Measurements from ENCODE around the gene SINHCAF. TPM values are rescaled to one million over a fixed set of nuclear protein-coding genes. Genes with fewer than 3 reads are reported as not detected.

The SINHCAF gene
- total RNA-seq, 1 donor from 2014 or later: 115 TPM

GRCh38 chr12:31324116-31324844, 1.7 kb downstream of the SINHCAF start:
- H3K4me1 Mint-ChIP-seq (ENCODE audit: low read depth, unreplicated experiment): peaks cover 35% of the 10 kb centered on the region
- DNase-seq (ENCODE audit: low read depth): peak; percentile 71

DNA sequence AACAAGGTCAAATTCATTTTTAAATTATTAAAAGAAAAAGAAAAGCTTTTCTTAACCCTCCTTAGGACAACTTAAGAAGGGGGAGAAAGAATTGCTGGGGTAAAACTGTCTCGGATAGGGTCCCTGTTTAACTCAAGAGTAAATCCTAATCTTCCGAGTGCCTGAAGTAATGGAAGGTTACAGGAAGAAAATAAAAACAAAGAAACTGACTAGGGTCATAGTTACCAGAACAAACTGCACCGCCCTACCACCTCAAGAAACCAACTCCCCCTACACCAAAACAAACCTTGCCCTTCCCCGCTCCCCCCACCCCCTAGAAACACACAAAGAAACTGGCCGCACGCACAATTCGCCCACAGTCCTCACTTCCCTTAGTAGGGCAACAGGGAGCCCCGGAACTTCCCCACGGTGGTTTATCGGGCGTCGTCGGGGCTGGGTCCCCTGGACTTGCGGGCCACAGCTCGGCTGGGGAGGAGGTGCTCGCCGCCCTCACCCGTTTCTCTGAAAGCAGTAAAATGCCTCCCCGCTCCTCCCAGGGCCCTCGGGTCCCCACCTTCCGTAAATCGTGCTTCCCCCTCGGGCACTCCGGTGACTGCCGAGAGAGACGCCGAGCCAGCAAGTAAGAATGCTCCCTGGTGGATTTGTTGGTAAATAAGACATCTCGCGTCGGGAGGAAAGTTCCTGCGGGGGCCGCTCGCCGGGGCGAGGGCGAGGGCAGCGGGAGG, 2.4 kb downstream of the SINHCAF start:
- FAIRE-seq (no peak), DNase-seq (ENCODE audit: low read depth) (no peak)
- Mint-ChIP-seq H3K4me1 (ENCODE audit: low read depth, unreplicated experiment) (peaks cover 36% of the 10 kb centered on the region), H3K27ac (ENCODE audit: unreplicated experiment) (peak overlapping the region; percentile 94), H3K36me3 (ENCODE audit: low read depth, unreplicated experiment) (peaks cover 2% of the 10 kb centered on the region), H3K27me3 (ENCODE audit: low read depth, unreplicated experiment) (no peaks in the 10 kb centered on the region), H3K4me3 (ENCODE audit: unreplicated experiment) (peak overlapping the region; percentile 94), H3K9me3 (ENCODE audit: unreplicated experiment) (no peaks in the 10 kb centered on the region)
- Histone ChIP-seq H4K20me1 (ENCODE audit: insufficient read depth, low read length) (peaks cover 50% of the 10 kb centered on the region), H3K4me3 (ENCODE audit: insufficient read depth, low read depth, low read length) (peak overlapping the region; percentile 88), H3K4me1 (ENCODE audit: insufficient read depth, low read length) (peaks cover 26% of the 10 kb centered on the region), H3K79me2 (ENCODE audit: insufficient read depth, low read length) (peaks cover 72% of the 10 kb centered on the region), H3K4me2 (ENCODE audit: low read length) (peak overlapping the region; percentile 95), H3K9me3 (ENCODE audit: insufficient read depth, low read depth, low read length) (no peaks in the 10 kb centered on the region), H2AFZ (ENCODE audit: low read depth, low read length) (peak overlapping the region; percentile 15), H3K27me3 (ENCODE audit: insufficient read depth, low read length) (no peaks in the 10 kb centered on the region), H3K27ac (ENCODE audit: low read depth, low read length) (peak overlapping the region; percentile 88), H3K36me3 (ENCODE audit: insufficient read depth, low read length) (no peaks in the 10 kb centered on the region), H3K9ac (ENCODE audit: low read length) (peak overlapping the region; percentile 97)
- TF ChIP-seq CTCF (IDR thresholded peaks at IDR 0.05; ENCODE audit: insufficient read depth, low read depth, low read length) (no peak), EZH2 (IDR thresholded peaks at IDR 0.05; ENCODE audit: insufficient read depth, low read length) (no peak)

More at GRCh38 chr12:31324116-31324844, 1.7 kb downstream of the SINHCAF start:
- TF ChIP-seq CTCF (IDR thresholded peaks at IDR 0.05; ENCODE audit: insufficient read depth, low read depth, low read length): no peak
- no peak for TF ChIP-seq EZH2 (IDR thresholded peaks at IDR 0.05; ENCODE audit: insufficient read depth, low read length)
- no peaks in the 10 kb centered on the region for H3K27me3 Mint-ChIP-seq (ENCODE audit: low read depth, unreplicated experiment)
- Histone ChIP-seq H3K9me3 (ENCODE audit: insufficient read depth, low read depth, low read length) (no peaks in the 10 kb centered on the region), H2AFZ (ENCODE audit: low read depth, low read length) (peak overlapping the region; percentile 89), H3K9ac (ENCODE audit: low read length) (peak overlapping the region; percentile 97), H3K4me2 (ENCODE audit: low read length) (peak overlapping the region; percentile 95), H3K27ac (ENCODE audit: low read depth, low read length) (peak overlapping the region; percentile 88), H3K27me3 (ENCODE audit: insufficient read depth, low read length) (no peaks in the 10 kb centered on the region), H3K4me1 (ENCODE audit: insufficient read depth, low read length) (peaks cover 26% of the 10 kb centered on the region), H3K4me3 (ENCODE audit: insufficient read depth, low read depth, low read length) (peak overlapping the region; percentile 88), H3K36me3 (ENCODE audit: insufficient read depth, low read length) (no peaks in the 10 kb centered on the region), H4K20me1 (ENCODE audit: insufficient read depth, low read length) (peaks cover 44% of the 10 kb centered on the region), H3K79me2 (ENCODE audit: insufficient read depth, low read length) (peaks cover 65% of the 10 kb centered on the region)
- no peaks in the 10 kb centered on the region for H3K9me3 Mint-ChIP-seq (ENCODE audit: unreplicated experiment)
- H3K36me3 Mint-ChIP-seq (ENCODE audit: low read depth, unreplicated experiment): peaks cover 2% of the 10 kb centered on the region
- H3K27ac Mint-ChIP-seq (ENCODE audit: unreplicated experiment): peak overlapping the region; percentile 26
- FAIRE-seq: no peak
- H3K4me3 Mint-ChIP-seq (ENCODE audit: unreplicated experiment): peak overlapping the region; percentile 100

Data from astrocyte (in vitro differentiated cells and primary cell).